Esophagus (tissue), 2 donors: ENCODE measurements around the gene SLC35F3. TPM values are rescaled to one million over a fixed set of nuclear protein-coding genes. Genes with fewer than 3 reads are reported as not detected.

Source experiments
- H3K27ac ChIP-seq, 2 donors: one replicate each; pipeline ENCODE4 v1.5.1; 2013; ENCODE audit warnings: low read depth in 2 of 2, mild to moderate bottlenecking in 2 of 2, inconsistent platforms in 1 of 2, low read length in 1 of 2, moderate library complexity in 1 of 2
- H3K27me3 ChIP-seq, 2 donors: one replicate each; pipeline ENCODE4 v1.6.1; 2013; ENCODE audit warnings: low read length in 2 of 2, control low read depth in 1 of 2, mild to moderate bottlenecking in 1 of 2; ENCODE audit not compliant: insufficient read depth in 2 of 2, control insufficient read depth in 1 of 2
- H3K36me3 ChIP-seq, 2 donors: one replicate each; pipeline ENCODE4 v1.6.1; 2013; ENCODE audit warnings: low read length in 1 of 2; ENCODE audit not compliant: control insufficient read depth in 2 of 2, insufficient read depth in 2 of 2
- H3K4me1 ChIP-seq, 2 donors: one replicate each; pipeline ENCODE4 v1.6.1; 2013; ENCODE audit warnings: low read length in 1 of 2; ENCODE audit not compliant: control insufficient read depth in 2 of 2, insufficient read depth in 2 of 2
- H3K4me3 ChIP-seq, 2 donors: one replicate each; pipeline ENCODE4 v1.5.1; 2013; ENCODE audit warnings: low read length in 2 of 2, mild to moderate bottlenecking in 2 of 2, low read depth in 1 of 2, moderate library complexity in 1 of 2
- H3K9me3 ChIP-seq, 2 donors: one replicate each; pipeline ENCODE4 v1.6.1; 2013; ENCODE audit warnings: mild to moderate bottlenecking in 2 of 2, low read depth in 1 of 2, low read length in 1 of 2, moderate library complexity in 1 of 2; ENCODE audit not compliant: control insufficient read depth in 2 of 2, insufficient read depth in 1 of 2
- WGBS, 2 donors: extraction: QIAGEN DNeasy Blood & Tissue Kit; methylation state at CpG; one replicate each; pipeline ENCODE4 v1.1.7; 2013; 5-methylcytosine and 5-hydroxymethylcytosine counted together
- polyA plus RNA-seq, 2 donors: library from polyadenylated mRNA; stranded (reverse); fragments of 200-250 nt; gene quantifications; one replicate each; pipeline ENCODE4 v1.2.3, GENCODE V29; 2013
- donor health status: healthy with polysubstance abuse.
- donor health status: Bipolar disorder and iron deficiency.

The SLC35F3 gene
- polyA plus RNA-seq, 2 donors = 0.24 to 0.69 TPM

DNA sequence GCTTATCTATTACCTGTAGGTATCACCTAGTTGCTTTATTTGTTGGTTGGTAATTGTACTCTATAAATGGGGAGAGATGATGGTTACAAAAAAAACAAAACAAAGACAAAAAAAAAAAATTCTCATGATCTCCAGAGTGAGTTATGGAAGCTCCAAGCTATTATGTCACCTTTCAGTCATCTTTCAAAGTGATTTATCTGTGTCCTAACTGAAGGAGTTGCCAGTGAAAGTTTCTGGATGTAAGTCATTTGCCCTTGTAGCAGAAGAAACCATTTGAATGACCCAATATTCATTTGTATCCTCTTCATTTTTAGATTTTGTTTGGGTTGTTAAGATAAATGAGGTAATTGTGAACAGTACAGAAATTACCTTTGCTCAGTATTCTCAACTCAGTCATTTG lies 3.6 kb downstream of the SLC35F3 start:
- peaks cover 2 to 3% of the 10 kb centered on the region in 2 donors for H3K4me1 ChIP-seq
- H3K27me3 ChIP-seq = peaks cover 0 to 9% of the 10 kb centered on the region in 2 donors
- no peak overlapping the region for H3K27ac ChIP-seq
- H3K9me3 ChIP-seq = no peaks in the 10 kb centered on the region
- no peaks in the 10 kb centered on the region for H3K36me3 ChIP-seq
- H3K4me3 ChIP-seq = no peak overlapping the region

GRCh38 chr1:233909195-233909594 lies 4.7 kb downstream of the SLC35F3 start:
- no peak overlapping the region for H3K27ac ChIP-seq
- H3K4me3 ChIP-seq = no peak overlapping the region
- H3K27me3 ChIP-seq = peaks cover 0 to 9% of the 10 kb centered on the region in 2 donors
- peaks cover 2 to 3% of the 10 kb centered on the region in 2 donors for H3K4me1 ChIP-seq
- H3K9me3 ChIP-seq = no peaks in the 10 kb centered on the region
- 64 to 75% methylated on average over 1 of the region's 1 CpG for WGBS, 2 donors
- H3K36me3 ChIP-seq = no peaks in the 10 kb centered on the region

DNA sequence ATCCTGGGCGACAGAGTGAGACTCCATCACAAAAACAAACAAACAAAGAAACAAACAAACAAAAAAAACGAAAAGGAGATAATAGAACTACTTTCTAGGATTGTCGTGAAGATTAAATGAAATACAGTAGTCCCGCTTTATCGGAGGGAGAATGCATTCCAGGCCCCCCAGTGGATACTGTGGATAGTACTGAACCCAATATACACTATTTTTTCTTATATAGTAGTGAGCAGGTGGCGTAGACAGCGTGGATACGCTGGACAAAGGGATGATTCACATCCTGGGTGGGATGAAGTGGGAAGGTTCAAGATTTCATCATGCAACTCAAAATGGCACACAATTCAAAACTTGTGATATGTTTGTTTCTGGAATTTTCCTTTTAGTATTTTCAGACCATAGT lies 8.0 kb downstream of the SLC35F3 start:
- Histone ChIP-seq H3K9me3 (no peaks in the 10 kb centered on the region), H3K4me3 (no peak overlapping the region), H3K4me1 (no peaks in the 10 kb centered on the region), H3K36me3 (no peaks in the 10 kb centered on the region), H3K27me3 (no peaks in the 10 kb centered on the region), H3K27ac (no peak overlapping the region)
- 83 to 84% methylated on average over 8 of the region's 8 CpGs for WGBS, 2 donors

GRCh38 chr1:233912909-233913308 lies 8.4 kb downstream of the SLC35F3 start:
- H3K4me1 ChIP-seq = no peaks in the 10 kb centered on the region
- H3K9me3 ChIP-seq = no peaks in the 10 kb centered on the region
- 71 to 80% methylated on average over 4 of the region's 4 CpGs for WGBS, 2 donors
- no peaks in the 10 kb centered on the region for H3K27me3 ChIP-seq
- no peak overlapping the region for H3K27ac ChIP-seq
- H3K4me3 ChIP-seq = no peak overlapping the region
- no peaks in the 10 kb centered on the region for H3K36me3 ChIP-seq

- Histone ChIP-seq H3K4me3 (no peak overlapping the region), H3K27ac (no peak overlapping the region), H3K27me3 (no peaks in the 10 kb centered on the region), H3K4me1 (no peaks in the 10 kb centered on the region), H3K36me3 (no peaks in the 10 kb centered on the region), H3K9me3 (no peaks in the 10 kb centered on the region)
- WGBS, 2 donors = 35 to 52% methylated on average over 5 of the region's 5 CpGs
Observed at GRCh38 chr1:233916706-233917105, 12.2 kb downstream of the SLC35F3 start.

- no peaks in the 10 kb centered on the region for H3K4me1 ChIP-seq
- no peak overlapping the region for H3K4me3 ChIP-seq
- no peak overlapping the region for H3K27ac ChIP-seq
- no peaks in the 10 kb centered on the region for H3K9me3 ChIP-seq
- WGBS, 2 donors = 76% methylated on average over 7 of the region's 7 CpGs
- no peaks in the 10 kb centered on the region for H3K36me3 ChIP-seq
- H3K27me3 ChIP-seq = no peaks in the 10 kb centered on the region
Observed at GRCh38 chr1:233919786-233920185, 15.3 kb downstream of the SLC35F3 start.

DNA sequence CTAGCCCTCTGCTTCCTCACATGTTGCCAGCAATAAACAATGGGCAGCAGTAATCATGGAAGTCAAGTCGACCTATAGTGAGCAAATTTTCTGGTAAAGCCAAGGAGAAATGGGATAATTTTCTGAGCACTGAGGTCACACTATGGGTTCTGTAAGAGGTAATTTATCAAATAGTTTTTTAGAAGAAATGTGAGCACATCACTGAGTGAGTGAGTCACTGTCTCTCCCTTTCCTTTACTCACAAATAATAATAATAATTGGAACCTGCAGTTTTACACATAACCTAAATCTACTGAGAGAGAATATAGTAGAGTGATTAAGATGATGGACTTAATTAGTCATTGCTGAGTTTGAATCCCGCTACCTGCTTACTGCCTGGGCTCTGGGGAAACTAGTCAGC lies 23.6 kb downstream of the SLC35F3 start:
- Histone ChIP-seq H3K4me1 (no peaks in the 10 kb centered on the region), H3K9me3 (no peaks in the 10 kb centered on the region), H3K27ac (no peak overlapping the region), H3K27me3 (no peaks in the 10 kb centered on the region), H3K4me3 (no peak overlapping the region), H3K36me3 (no peaks in the 10 kb centered on the region)
- WGBS, 2 donors = 59 to 66% methylated on average over 2 of the region's 2 CpGs

DNA sequence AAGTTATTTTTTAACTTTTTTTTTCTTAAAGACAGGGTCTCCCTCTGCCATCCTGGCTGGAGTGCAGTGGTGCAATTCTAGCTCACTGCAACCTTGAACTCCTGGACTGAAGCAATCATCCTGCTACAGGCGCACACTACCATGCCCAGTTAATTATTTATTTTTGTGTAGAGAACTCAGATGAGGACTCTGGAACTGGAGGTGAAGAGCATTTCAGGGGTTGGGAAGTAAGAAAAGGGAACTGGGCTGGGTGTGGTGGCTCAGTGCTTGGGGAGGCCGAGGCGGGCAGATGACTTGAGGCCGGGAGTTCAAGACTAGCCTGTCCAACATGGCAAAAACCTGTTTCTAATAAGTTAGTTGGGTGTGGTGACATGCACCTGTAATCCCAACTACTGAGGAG lies 28.9 kb downstream of the SLC35F3 start:
- Histone ChIP-seq H3K27ac (no peak overlapping the region), H3K36me3 (no peaks in the 10 kb centered on the region), H3K27me3 (no peaks in the 10 kb centered on the region), H3K9me3 (no peaks in the 10 kb centered on the region), H3K4me3 (no peak overlapping the region), H3K4me1 (no peaks in the 10 kb centered on the region)
- WGBS, 2 donors = 88 to 93% methylated on average over 4 of the region's 4 CpGs

- no peak overlapping the region for H3K4me3 ChIP-seq
- WGBS, 2 donors = 68 to 69% methylated on average over 4 of the region's 4 CpGs
- no peaks in the 10 kb centered on the region for H3K4me1 ChIP-seq
- H3K9me3 ChIP-seq = no peaks in the 10 kb centered on the region
- H3K27me3 ChIP-seq = no peaks in the 10 kb centered on the region
- no peaks in the 10 kb centered on the region for H3K36me3 ChIP-seq
- H3K27ac ChIP-seq = no peak overlapping the region
Observed at GRCh38 chr1:233935297-233935868, 30.9 kb downstream of the SLC35F3 start.

DNA sequence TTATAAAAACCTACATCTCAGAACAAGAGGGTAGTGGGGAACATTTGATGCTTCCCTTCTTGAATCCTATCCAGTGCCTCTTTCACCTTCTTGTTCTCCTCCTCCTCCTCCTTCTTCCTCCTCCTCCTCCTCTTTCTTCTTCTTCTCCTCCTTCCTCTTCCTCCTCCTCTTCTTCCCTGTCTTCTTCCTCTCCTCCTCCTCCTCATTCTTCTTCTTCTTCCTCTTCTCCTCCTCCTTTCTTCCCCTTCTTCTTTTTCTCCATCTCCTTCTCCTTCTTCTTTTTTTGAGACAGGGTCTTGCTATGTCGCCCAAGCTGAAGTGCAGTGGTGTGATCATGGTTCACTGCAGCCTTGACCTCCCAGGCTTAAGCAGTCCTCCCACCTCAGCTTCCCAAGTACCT lies 31.9 kb downstream of the SLC35F3 start:
- Histone ChIP-seq H3K9me3 (no peaks in the 10 kb centered on the region), H3K4me1 (no peaks in the 10 kb centered on the region), H3K36me3 (no peaks in the 10 kb centered on the region), H3K27ac (no peak overlapping the region), H3K27me3 (no peaks in the 10 kb centered on the region), H3K4me3 (no peak overlapping the region)
- 79 to 96% methylated on average over 1 of the region's 1 CpG for WGBS, 2 donors
